HG02870 (cell line): ENCODE results near the gene PTPRD.

Source experiments
- ATAC-seq: cut with Tn5 transposase; IDR thresholded peaks from one replicate; pipeline ENCODE4 v1.9.1; 2021; ENCODE audit warnings: mild to moderate bottlenecking, moderate library complexity; ENCODE audit not compliant: unreplicated experiment

Gene PTPRD

GRCh38 chr9:8332331-8332650 is 2280.5 kb downstream of the PTPRD start:
- no peak for ATAC-seq

- ATAC-seq = no peak
Observed at GRCh38 chr9:8331507-8332330, 2281.1 kb downstream of the PTPRD start.

- no peak for ATAC-seq
Observed at GRCh38 chr9:8329561-8330283, 2283.1 kb downstream of the PTPRD start.

- ATAC-seq = no peak
Observed at GRCh38 chr9:8315211-8315610, 2297.6 kb downstream of the PTPRD start.

GRCh38 chr9:8309258-8309657 is 2303.5 kb downstream of the PTPRD start:
- ATAC-seq = no peak

GRCh38 chr9:8304720-8305119 is 2308.1 kb downstream of the PTPRD start:
- no peak for ATAC-seq

- ATAC-seq = no peak
Observed at GRCh38 chr9:8301296-8301695, 2311.5 kb downstream of the PTPRD start.

GRCh38 chr9:8297047-8297446 is 2315.8 kb downstream of the PTPRD start:
- no peak for ATAC-seq

- ATAC-seq = no peak
Observed at GRCh38 chr9:8292657-8293056, 2320.1 kb downstream of the PTPRD start.

- no peak for ATAC-seq
Observed at GRCh38 chr9:8289681-8290080, 2323.1 kb downstream of the PTPRD start.

- ATAC-seq = no peak
Observed at GRCh38 chr9:8287970-8288369, 2324.8 kb downstream of the PTPRD start.

- no peak for ATAC-seq
Observed at GRCh38 chr9:8287501-8287900, 2325.3 kb downstream of the PTPRD start.

GRCh38 chr9:8284884-8285283 is 2327.9 kb downstream of the PTPRD start:
- ATAC-seq = no peak

- no peak for ATAC-seq
Observed at GRCh38 chr9:8282535-8282934, 2330.3 kb downstream of the PTPRD start.

GRCh38 chr9:8280811-8281210 is 2332.0 kb downstream of the PTPRD start:
- ATAC-seq = no peak

GRCh38 chr9:8278048-8278447 is 2334.8 kb downstream of the PTPRD start:
- ATAC-seq = no peak

- no peak for ATAC-seq
Observed at GRCh38 chr9:8270235-8270634, 2342.6 kb downstream of the PTPRD start.

- no peak for ATAC-seq
Observed at GRCh38 chr9:8268881-8269280, 2343.9 kb downstream of the PTPRD start.

- ATAC-seq = no peak
Observed at GRCh38 chr9:8268216-8268878, 2344.5 kb downstream of the PTPRD start.

- no peak for ATAC-seq
Observed at GRCh38 chr9:8267636-8268035, 2345.2 kb downstream of the PTPRD start.

- no peak for ATAC-seq
Observed at GRCh38 chr9:8266861-8267260, 2345.9 kb downstream of the PTPRD start.

GRCh38 chr9:8265281-8265680 is 2347.5 kb downstream of the PTPRD start:
- ATAC-seq = no peak
